Liver (tissue), 9 donors: ENCODE data around the gene LANCL1. TPM values are rescaled to one million over a fixed set of nuclear protein-coding genes. Genes with fewer than 3 reads are reported as not detected.

ENCODE experiments used
- DNase-seq: peaks from one replicate; pipeline ENCODE4 v3.0.0-alpha.2; 2017; ENCODE audit warnings: low spot score
- H3K27ac ChIP-seq, 2 donors: one replicate each; pipeline ENCODE4 v1.7.0; 2013; ENCODE audit warnings: inconsistent platforms in 2 of 2, low read length in 2 of 2, control low read depth in 1 of 2, low read depth in 1 of 2, mild to moderate bottlenecking in 1 of 2
- H3K27me3 ChIP-seq, 4 donors: one replicate each; pipeline versions ENCODE4 v1.6.1 to v1.7.0; 2013; ENCODE audit warnings: low read length in 3 of 4, inconsistent platforms in 1 of 4, mild to moderate bottlenecking in 1 of 4, moderate library complexity in 1 of 4; ENCODE audit not compliant: control insufficient read depth in 4 of 4, insufficient read depth in 4 of 4
- H3K36me3 ChIP-seq, 4 donors: one replicate each; pipeline versions ENCODE4 v1.6.1 to v1.7.0; 2013; ENCODE audit warnings: low read length in 3 of 4, mild to moderate bottlenecking in 3 of 4, low read depth in 1 of 4, moderate library complexity in 1 of 4; ENCODE audit not compliant: control insufficient read depth in 4 of 4, insufficient read depth in 3 of 4
- H3K4me1 ChIP-seq, 4 donors: one replicate each; pipeline versions ENCODE4 v1.6.1 to v1.7.0; 2013; ENCODE audit warnings: low read length in 3 of 4, mild to moderate bottlenecking in 3 of 4, moderate library complexity in 1 of 4; ENCODE audit not compliant: control insufficient read depth in 4 of 4, insufficient read depth in 4 of 4
- H3K4me3 ChIP-seq, 3 donors: one replicate each; pipeline versions ENCODE4 v1.6.1 to v1.7.0; 2013; ENCODE audit warnings: low read length in 3 of 3, control low read depth in 1 of 3, low read depth in 1 of 3, mild to moderate bottlenecking in 1 of 3
- H3K9ac ChIP-seq, 2 donors: one replicate each; pipeline ENCODE4 v1.7.0; 2013; ENCODE audit warnings: low read length in 2 of 2, mild to moderate bottlenecking in 2 of 2, moderate library complexity in 2 of 2, control low read depth in 1 of 2, low read depth in 1 of 2
- H3K9me3 ChIP-seq, 4 donors: one replicate each; pipeline versions ENCODE4 v1.6.1 to v1.7.0; 2013; ENCODE audit warnings: low read length in 3 of 4; ENCODE audit not compliant: control insufficient read depth in 4 of 4
- EGR1 ChIP-seq, 2 donors: IDR thresholded peaks; 2 replicates each; pipeline ENCODE4 v1.6.1; 2016 to 2018; ENCODE audit warnings: antibody characterized with exemption in 2 of 2, low read depth in 2 of 2
- FOXA1 ChIP-seq: IDR thresholded peaks from 2 replicates; pipeline ENCODE4 v1.6.1; 2016; ENCODE audit warnings: antibody characterized with exemption
- FOXA2 ChIP-seq: IDR thresholded peaks from 2 replicates; pipeline ENCODE4 v1.6.1; 2016; ENCODE audit warnings: antibody characterized with exemption
- GABPA ChIP-seq, 2 donors: IDR thresholded peaks in 1 of 2; conservative IDR thresholded peaks in 1 of 2; 2 replicates each; pipeline ENCODE4 v1.6.1; 2016; ENCODE audit warnings: antibody characterized with exemption in 2 of 2, mild to moderate bottlenecking in 1 of 2, moderate library complexity in 1 of 2
- HNF4A ChIP-seq, 2 donors: conservative IDR thresholded peaks; 2 replicates each; pipeline ENCODE4 v1.6.1; 2016; ENCODE audit warnings: antibody characterized with exemption in 2 of 2, mild to moderate bottlenecking in 2 of 2
- JUND ChIP-seq, 2 donors: IDR thresholded peaks; 2 replicates each; pipeline ENCODE4 v1.6.1; 2016; ENCODE audit warnings: antibody characterized with exemption in 2 of 2
- NR2F2 ChIP-seq: IDR thresholded peaks from 2 replicates; pipeline ENCODE4 v1.6.1; 2016; ENCODE audit warnings: antibody characterized with exemption
- RAD21 ChIP-seq, 2 donors: IDR thresholded peaks; 2 replicates each; pipeline ENCODE4 v1.6.1; 2016; ENCODE audit warnings: antibody characterized with exemption in 2 of 2, mild to moderate bottlenecking in 2 of 2
- RXRA ChIP-seq, 2 donors: IDR thresholded peaks; 2 replicates each; pipeline ENCODE4 v1.6.1; 2017 to 2018; ENCODE audit warnings: antibody characterized with exemption in 2 of 2, mild to moderate bottlenecking in 1 of 2
- SP1 ChIP-seq: IDR thresholded peaks from 2 replicates; pipeline ENCODE4 v1.6.1; 2018; ENCODE audit warnings: antibody characterized with exemption, mild to moderate bottlenecking
- TAF1 ChIP-seq: conservative IDR thresholded peaks from 2 replicates; pipeline ENCODE4 v1.6.1; 2016; ENCODE audit warnings: antibody characterized with exemption, mild to moderate bottlenecking
- YY1 ChIP-seq: IDR thresholded peaks from 2 replicates; pipeline ENCODE4 v1.6.1; 2016; ENCODE audit warnings: antibody characterized with exemption, mild to moderate bottlenecking
- WGBS: extraction: QIAGEN DNeasy Blood & Tissue Kit; methylation state at CpG from one replicate; pipeline ENCODE4 v1.1.7; 2013; 5-methylcytosine and 5-hydroxymethylcytosine counted together
- polyA plus RNA-seq, 2 donors: library from polyadenylated mRNA; stranded (reverse) in 1 of 2; unstranded in 1 of 2; fragments of 200-250 nt in 1 of 2; fragments of >200 nt in 1 of 2; fragmentation: Nextera tagmentation in 1 of 2; extraction: Ambion mirVana in 1 of 2; gene quantifications; one replicate each; pipeline versions ENCODE4 v1.2.1 to v1.2.3, GENCODE V29; 2013 to 2015
- total RNA-seq, 2 donors: library from RNA; depleted of rRNA; stranded (reverse); fragments of >200 nt; gene quantifications; one replicate each; pipeline ENCODE4 v1.2.3, GENCODE V29; 2014
- TF ChIP-seq, protein P1 (sequence below): fragments of 150-350 bp; IDR thresholded peaks from 2 replicates; pipeline ENCODE4 v1.5.1; 2017; ENCODE audit warnings: improper control_type of control experiment, low read depth, low read length; ENCODE audit not compliant: missing input control
- TF ChIP-seq, protein P2 (sequence below): IDR thresholded peaks from 2 replicates; pipeline ENCODE4 v1.6.1; 2016; ENCODE audit warnings: antibody characterized with exemption
- TF ChIP-seq, protein P3 (sequence below): IDR thresholded peaks from 2 replicates; pipeline ENCODE4 v1.6.1; 2016; ENCODE audit warnings: antibody characterized with exemption
- donor health status: healthy.
- donor health status: healthy.
- donor health status: healthy.
- donor health status: healthy.
- donor health status: healthy.

Gene LANCL1
- total and polyA plus RNA-seq, 4 donors = 7.2 to 21.0 (median 12.1) TPM

DNA sequence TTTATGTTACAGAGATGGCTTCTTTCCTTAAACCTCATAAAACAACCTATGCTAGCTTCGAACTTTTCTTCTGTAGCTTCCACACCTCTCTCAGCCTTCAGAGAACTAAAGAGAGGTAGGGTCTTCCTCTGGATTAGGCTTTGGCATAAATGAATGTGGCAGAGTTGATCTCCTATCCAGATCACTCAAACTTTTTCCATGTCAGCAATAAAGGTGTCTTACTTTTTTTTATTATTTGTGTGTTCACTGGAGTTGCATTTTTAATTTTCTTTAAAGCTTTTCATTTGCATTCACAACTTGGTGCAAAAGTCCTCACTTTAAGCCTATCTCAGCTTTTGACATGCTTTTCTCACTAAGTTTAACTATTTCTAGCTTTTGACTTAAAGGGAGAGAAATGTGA lies 66.0 kb downstream of the LANCL1 start:
- Histone ChIP-seq H3K4me3 (no peak overlapping the region), H3K36me3 (no peaks in the 10 kb centered on the region), H3K27ac (no peak overlapping the region), H3K9me3 (no peaks in the 10 kb centered on the region), H3K27me3 (no peaks in the 10 kb centered on the region), H3K4me1 (no peaks in the 10 kb centered on the region), H3K9ac (no peak overlapping the region)
- WGBS = 64% methylated on average over 1 of the region's 1 CpG
- DNase-seq = no peak
- TF ChIP-seq SP1 (no peak), JUND (IDR thresholded peaks at IDR 0.05) (no peak), RXRA (IDR thresholded peaks at IDR 0.05) (no peak), GABPA (IDR thresholded peaks at IDR 0.05 in 1 of 2, conservative IDR thresholded peaks at IDR 0.05 in 1 of 2) (no peak), YY1 (no peak), RAD21 (IDR thresholded peaks at IDR 0.05) (no peak), NR2F2 (no peak), TAF1 (no peak)
- TF ChIP-seq, protein P1, sequence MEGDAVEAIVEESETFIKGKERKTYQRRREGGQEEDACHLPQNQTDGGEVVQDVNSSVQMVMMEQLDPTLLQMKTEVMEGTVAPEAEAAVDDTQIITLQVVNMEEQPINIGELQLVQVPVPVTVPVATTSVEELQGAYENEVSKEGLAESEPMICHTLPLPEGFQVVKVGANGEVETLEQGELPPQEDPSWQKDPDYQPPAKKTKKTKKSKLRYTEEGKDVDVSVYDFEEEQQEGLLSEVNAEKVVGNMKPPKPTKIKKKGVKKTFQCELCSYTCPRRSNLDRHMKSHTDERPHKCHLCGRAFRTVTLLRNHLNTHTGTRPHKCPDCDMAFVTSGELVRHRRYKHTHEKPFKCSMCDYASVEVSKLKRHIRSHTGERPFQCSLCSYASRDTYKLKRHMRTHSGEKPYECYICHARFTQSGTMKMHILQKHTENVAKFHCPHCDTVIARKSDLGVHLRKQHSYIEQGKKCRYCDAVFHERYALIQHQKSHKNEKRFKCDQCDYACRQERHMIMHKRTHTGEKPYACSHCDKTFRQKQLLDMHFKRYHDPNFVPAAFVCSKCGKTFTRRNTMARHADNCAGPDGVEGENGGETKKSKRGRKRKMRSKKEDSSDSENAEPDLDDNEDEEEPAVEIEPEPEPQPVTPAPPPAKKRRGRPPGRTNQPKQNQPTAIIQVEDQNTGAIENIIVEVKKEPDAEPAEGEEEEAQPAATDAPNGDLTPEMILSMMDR = no peak
- TF ChIP-seq, protein P2, sequence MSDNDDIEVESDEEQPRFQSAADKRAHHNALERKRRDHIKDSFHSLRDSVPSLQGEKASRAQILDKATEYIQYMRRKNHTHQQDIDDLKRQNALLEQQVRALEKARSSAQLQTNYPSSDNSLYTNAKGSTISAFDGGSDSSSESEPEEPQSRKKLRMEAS = no peak

DNA sequence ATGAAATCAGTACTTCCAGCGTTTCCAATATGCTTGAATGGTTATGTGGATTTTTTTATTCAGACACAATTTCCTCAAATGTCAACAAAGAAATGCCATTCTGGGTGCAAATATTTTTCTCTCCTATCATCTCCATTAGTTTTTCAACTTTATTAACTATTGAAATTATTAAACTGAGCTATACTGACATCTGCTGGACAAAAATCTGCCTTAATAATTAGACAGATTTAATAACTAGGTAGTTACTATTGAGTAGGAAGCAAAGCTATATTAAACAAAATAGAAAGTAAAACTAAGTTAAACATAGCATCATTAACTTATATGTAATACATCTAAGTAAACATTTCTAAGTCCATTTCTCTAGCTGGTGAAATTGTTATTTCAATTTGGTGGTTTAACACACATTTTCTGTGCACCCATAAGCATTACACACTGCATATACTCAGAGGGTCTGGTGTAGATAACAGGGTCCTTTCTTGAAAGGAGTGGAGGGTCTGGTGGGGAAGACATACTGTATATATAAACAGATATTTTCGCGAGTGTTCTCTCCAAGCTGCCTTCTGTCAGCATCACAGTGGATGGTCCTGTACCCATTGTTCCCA lies 77.0 kb downstream of the LANCL1 start:
- DNase-seq = no peak
- no peak overlapping the region for H3K9ac ChIP-seq
- H3K27me3 ChIP-seq = no peaks in the 10 kb centered on the region
- TF ChIP-seq RAD21 (IDR thresholded peaks at IDR 0.05) (peak; percentile 63 to 72), SP1 (no peak), RXRA (IDR thresholded peaks at IDR 0.05) (no peak), JUND (IDR thresholded peaks at IDR 0.05) (no peak), HNF4A (conservative IDR thresholded peaks at IDR 0.05) (no peak), FOXA1 (no peak), GABPA (IDR thresholded peaks at IDR 0.05 in 1 of 2, conservative IDR thresholded peaks at IDR 0.05 in 1 of 2) (no peak), EGR1 (IDR thresholded peaks at IDR 0.05; ENCODE audit: low read depth in 2 of 2) (no peak), NR2F2 (no peak), FOXA2 (no peak)
- TF ChIP-seq, protein P1 = peak; percentile 43
- TF ChIP-seq, protein P3, sequence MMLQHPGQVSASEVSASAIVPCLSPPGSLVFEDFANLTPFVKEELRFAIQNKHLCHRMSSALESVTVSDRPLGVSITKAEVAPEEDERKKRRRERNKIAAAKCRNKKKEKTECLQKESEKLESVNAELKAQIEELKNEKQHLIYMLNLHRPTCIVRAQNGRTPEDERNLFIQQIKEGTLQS = no peak
- H3K27ac ChIP-seq = no peak overlapping the region
- H3K36me3 ChIP-seq = no peaks in the 10 kb centered on the region
- WGBS = 41% methylated on average over 3 of the region's 3 CpGs
- no peaks in the 10 kb centered on the region for H3K4me1 ChIP-seq
- no peak overlapping the region for H3K4me3 ChIP-seq
- H3K9me3 ChIP-seq = no peaks in the 10 kb centered on the region
